Germinal center (tissue), 1 donor: ENCODE measurements around the gene MCIDAS.

Experiments
- DNase-seq: peaks from one replicate; pipeline ENCODE4 v3.0.0; 2012; ENCODE audit warnings: mixed read lengths, low spot score

The MCIDAS gene

GRCh38 chr5:55222092-55222984 is 4.8 kb downstream of the MCIDAS start:
- DNase-seq, result no peak

GRCh38 chr5:55220433-55221185 is 6.5 kb downstream of the MCIDAS start:
- DNase-seq, result no peak

- DNase-seq, result no peak
Measured at GRCh38 chr5:55219770-55220169, 7.3 kb downstream of the MCIDAS start.

GRCh38 chr5:55218967-55219366 is 8.1 kb downstream of the MCIDAS start:
- DNase-seq, result no peak

- no peak for DNase-seq
Measured at GRCh38 chr5:55211184-55211874, 15.8 kb downstream of the MCIDAS start.

GRCh38 chr5:55205001-55205400 is 22.1 kb downstream of the MCIDAS start:
- no peak for DNase-seq

GRCh38 chr5:55191165-55191564 is 36.0 kb downstream of the MCIDAS start:
- DNase-seq, result no peak

GRCh38 chr5:55188656-55189540 is 38.2 kb downstream of the MCIDAS start:
- no peak for DNase-seq

- DNase-seq, result no peak
Measured at GRCh38 chr5:55187370-55187769, 39.7 kb downstream of the MCIDAS start.

GRCh38 chr5:55180016-55180415 is 47.1 kb downstream of the MCIDAS start:
- no peak for DNase-seq

GRCh38 chr5:55177078-55177477 is 50.0 kb downstream of the MCIDAS start:
- DNase-seq, result peak; percentile 23

- DNase-seq, result peak; percentile 41
Measured at GRCh38 chr5:55176176-55176818, 50.8 kb downstream of the MCIDAS start.

GRCh38 chr5:55175781-55176175 is 51.3 kb downstream of the MCIDAS start:
- no peak for DNase-seq

- peak; percentile 22 for DNase-seq
Measured at GRCh38 chr5:55173687-55174230, 53.4 kb downstream of the MCIDAS start.

GRCh38 chr5:55172937-55173686 is 54.0 kb downstream of the MCIDAS start, which contains the start of gene CDC20B:
Gene CDC20B (minus strand): TSS chr5:55173177. CDS start chr5:55173000, 177 bp downstream.
- peak; percentile 92 for DNase-seq

- DNase-seq, result peak; percentile 79
Measured at GRCh38 chr5:55172051-55172899, 54.8 kb downstream of the MCIDAS start.

GRCh38 chr5:55171471-55171870 is 55.6 kb downstream of the MCIDAS start:
- DNase-seq, result no peak
